Heart left ventricle (tissue), 13 donors: ENCODE results near the gene KRT73.

ENCODE experiments used
- POLR2A ChIP-seq, 2 donors: fragments of 450-650 bp; IDR thresholded peaks; one replicate each; pipeline ENCODE4 v1.6.1; 2017; ENCODE audit warnings: antibody characterized with exemption in 2 of 2, mild to moderate bottlenecking in 2 of 2, moderate library complexity in 2 of 2
- TF ChIP-seq, protein P1 (sequence below), 12 donors: fragments of 200-600 bp; sonication (generic) in 4 of 12; IDR thresholded peaks; one replicate each; pipeline versions ENCODE4 v1.5.0 to v1.8.0; 2018 to 2022; ENCODE audit warnings: antibody characterized with exemption in 12 of 12, mild to moderate bottlenecking in 5 of 12
- donor health status: ischemic (EF 13 %, LVEDD 7.1; RV severe dilation, severe dysfunction).
- donor health status: DM: no; HTN: yes; CAD: no.
- donor health status: DM: no; HTN: no; CAD: no.
- donor health status: ischemic (EF 25% LVEDD 6.9; RV normal size, moderate dysfunction).
- donor health status: ischemic (EF 25% LVEDD 5.7; RV mildly dilated, moderate dysfunction).
- donor health status: ischemic (EF 35%, LVEDD 5.7; RV mildly dilated, moderate dysfunction).
- donor health status: nonischemic (EF 11% LVEDD 7.7; RV severe dilation, severe dysfunction).
- donor health status: DM: yes; HTN: yes; CAD: no.
- donor health status: PGD.
- donor health status: ischemic (EF 29% LVEDD 5.4; RV normal size, mild dysfunction).
- donor health status: nonischemic (EF 23%, LVEDD 6.1; RV moderate dilation, normal function).

DNA sequence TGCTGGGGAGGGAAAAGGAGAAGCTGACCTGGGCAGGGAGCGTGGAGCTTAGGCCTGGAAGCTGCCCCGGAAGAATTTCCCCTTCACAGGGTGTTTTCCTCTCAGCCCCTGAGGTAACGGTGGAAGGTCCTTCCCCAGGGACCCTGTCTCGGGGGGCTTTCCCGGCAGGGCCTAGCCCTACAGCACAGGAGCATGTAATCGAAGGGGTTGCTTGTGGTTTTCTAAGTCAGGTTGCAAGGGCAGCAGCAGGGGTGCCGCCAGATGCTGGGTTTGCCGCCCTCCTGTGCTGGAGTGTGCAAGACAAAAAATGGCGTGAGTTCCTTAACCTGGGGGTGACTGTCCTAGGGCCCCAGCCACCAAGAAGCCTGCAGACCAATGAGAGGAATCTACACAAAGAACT lies 43.1 kb downstream of the KRT73 start:
- TF ChIP-seq POLR2A (IDR thresholded peaks at IDR 0.05) = no peak
- TF ChIP-seq, protein P1, sequence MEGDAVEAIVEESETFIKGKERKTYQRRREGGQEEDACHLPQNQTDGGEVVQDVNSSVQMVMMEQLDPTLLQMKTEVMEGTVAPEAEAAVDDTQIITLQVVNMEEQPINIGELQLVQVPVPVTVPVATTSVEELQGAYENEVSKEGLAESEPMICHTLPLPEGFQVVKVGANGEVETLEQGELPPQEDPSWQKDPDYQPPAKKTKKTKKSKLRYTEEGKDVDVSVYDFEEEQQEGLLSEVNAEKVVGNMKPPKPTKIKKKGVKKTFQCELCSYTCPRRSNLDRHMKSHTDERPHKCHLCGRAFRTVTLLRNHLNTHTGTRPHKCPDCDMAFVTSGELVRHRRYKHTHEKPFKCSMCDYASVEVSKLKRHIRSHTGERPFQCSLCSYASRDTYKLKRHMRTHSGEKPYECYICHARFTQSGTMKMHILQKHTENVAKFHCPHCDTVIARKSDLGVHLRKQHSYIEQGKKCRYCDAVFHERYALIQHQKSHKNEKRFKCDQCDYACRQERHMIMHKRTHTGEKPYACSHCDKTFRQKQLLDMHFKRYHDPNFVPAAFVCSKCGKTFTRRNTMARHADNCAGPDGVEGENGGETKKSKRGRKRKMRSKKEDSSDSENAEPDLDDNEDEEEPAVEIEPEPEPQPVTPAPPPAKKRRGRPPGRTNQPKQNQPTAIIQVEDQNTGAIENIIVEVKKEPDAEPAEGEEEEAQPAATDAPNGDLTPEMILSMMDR (IDR thresholded peaks at IDR 0.05) = no peak
